Liver (tissue), 9 donors: ENCODE measurements around the gene FAM234B. TPM values are rescaled to one million over a fixed set of nuclear protein-coding genes. Genes with fewer than 3 reads are reported as not detected.

Source experiments
- DNase-seq: peaks from one replicate; pipeline ENCODE4 v3.0.0-alpha.2; 2017; ENCODE audit warnings: low spot score
- H3K27ac ChIP-seq, 2 donors: one replicate each; pipeline ENCODE4 v1.7.0; 2013; ENCODE audit warnings: inconsistent platforms in 2 of 2, low read length in 2 of 2, control low read depth in 1 of 2, low read depth in 1 of 2, mild to moderate bottlenecking in 1 of 2
- H3K27me3 ChIP-seq, 4 donors: one replicate each; pipeline versions ENCODE4 v1.6.1 to v1.7.0; 2013; ENCODE audit warnings: low read length in 3 of 4, inconsistent platforms in 1 of 4, mild to moderate bottlenecking in 1 of 4, moderate library complexity in 1 of 4; ENCODE audit not compliant: control insufficient read depth in 4 of 4, insufficient read depth in 4 of 4
- H3K36me3 ChIP-seq, 4 donors: one replicate each; pipeline versions ENCODE4 v1.6.1 to v1.7.0; 2013; ENCODE audit warnings: low read length in 3 of 4, mild to moderate bottlenecking in 3 of 4, low read depth in 1 of 4, moderate library complexity in 1 of 4; ENCODE audit not compliant: control insufficient read depth in 4 of 4, insufficient read depth in 3 of 4
- H3K4me1 ChIP-seq, 4 donors: one replicate each; pipeline versions ENCODE4 v1.6.1 to v1.7.0; 2013; ENCODE audit warnings: low read length in 3 of 4, mild to moderate bottlenecking in 3 of 4, moderate library complexity in 1 of 4; ENCODE audit not compliant: control insufficient read depth in 4 of 4, insufficient read depth in 4 of 4
- H3K4me3 ChIP-seq, 3 donors: one replicate each; pipeline versions ENCODE4 v1.6.1 to v1.7.0; 2013; ENCODE audit warnings: low read length in 3 of 3, control low read depth in 1 of 3, low read depth in 1 of 3, mild to moderate bottlenecking in 1 of 3
- H3K9ac ChIP-seq, 2 donors: one replicate each; pipeline ENCODE4 v1.7.0; 2013; ENCODE audit warnings: low read length in 2 of 2, mild to moderate bottlenecking in 2 of 2, moderate library complexity in 2 of 2, control low read depth in 1 of 2, low read depth in 1 of 2
- H3K9me3 ChIP-seq, 4 donors: one replicate each; pipeline versions ENCODE4 v1.6.1 to v1.7.0; 2013; ENCODE audit warnings: low read length in 3 of 4; ENCODE audit not compliant: control insufficient read depth in 4 of 4
- FOXA1 ChIP-seq: IDR thresholded peaks from 2 replicates; pipeline ENCODE4 v1.6.1; 2016; ENCODE audit warnings: antibody characterized with exemption
- GABPA ChIP-seq, 2 donors: IDR thresholded peaks in 1 of 2; conservative IDR thresholded peaks in 1 of 2; 2 replicates each; pipeline ENCODE4 v1.6.1; 2016; ENCODE audit warnings: antibody characterized with exemption in 2 of 2, mild to moderate bottlenecking in 1 of 2, moderate library complexity in 1 of 2
- JUND ChIP-seq, 2 donors: IDR thresholded peaks; 2 replicates each; pipeline ENCODE4 v1.6.1; 2016; ENCODE audit warnings: antibody characterized with exemption in 2 of 2
- RXRA ChIP-seq, 2 donors: IDR thresholded peaks; 2 replicates each; pipeline ENCODE4 v1.6.1; 2017 to 2018; ENCODE audit warnings: antibody characterized with exemption in 2 of 2, mild to moderate bottlenecking in 1 of 2
- SP1 ChIP-seq: IDR thresholded peaks from 2 replicates; pipeline ENCODE4 v1.6.1; 2018; ENCODE audit warnings: antibody characterized with exemption, mild to moderate bottlenecking
- WGBS: extraction: QIAGEN DNeasy Blood & Tissue Kit; methylation state at CpG from one replicate; pipeline ENCODE4 v1.1.7; 2013; 5-methylcytosine and 5-hydroxymethylcytosine counted together
- polyA plus RNA-seq, 2 donors: library from polyadenylated mRNA; stranded (reverse) in 1 of 2; unstranded in 1 of 2; fragments of 200-250 nt in 1 of 2; fragments of >200 nt in 1 of 2; fragmentation: Nextera tagmentation in 1 of 2; extraction: Ambion mirVana in 1 of 2; gene quantifications; one replicate each; pipeline versions ENCODE4 v1.2.1 to v1.2.3, GENCODE V29; 2013 to 2015
- total RNA-seq, 2 donors: library from RNA; depleted of rRNA; stranded (reverse); fragments of >200 nt; gene quantifications; one replicate each; pipeline ENCODE4 v1.2.3, GENCODE V29; 2014
- TF ChIP-seq, protein P1 (sequence below): fragments of 150-350 bp; IDR thresholded peaks from 2 replicates; pipeline ENCODE4 v1.5.1; 2017; ENCODE audit warnings: improper control_type of control experiment, low read depth, low read length; ENCODE audit not compliant: missing input control
- donor health status: healthy.
- donor health status: healthy.
- donor health status: healthy.
- donor health status: healthy.
- donor health status: healthy.

FAM234B gene
- total and polyA plus RNA-seq, 4 donors: 1.7 to 8.0 (median 3.2) TPM

DNA sequence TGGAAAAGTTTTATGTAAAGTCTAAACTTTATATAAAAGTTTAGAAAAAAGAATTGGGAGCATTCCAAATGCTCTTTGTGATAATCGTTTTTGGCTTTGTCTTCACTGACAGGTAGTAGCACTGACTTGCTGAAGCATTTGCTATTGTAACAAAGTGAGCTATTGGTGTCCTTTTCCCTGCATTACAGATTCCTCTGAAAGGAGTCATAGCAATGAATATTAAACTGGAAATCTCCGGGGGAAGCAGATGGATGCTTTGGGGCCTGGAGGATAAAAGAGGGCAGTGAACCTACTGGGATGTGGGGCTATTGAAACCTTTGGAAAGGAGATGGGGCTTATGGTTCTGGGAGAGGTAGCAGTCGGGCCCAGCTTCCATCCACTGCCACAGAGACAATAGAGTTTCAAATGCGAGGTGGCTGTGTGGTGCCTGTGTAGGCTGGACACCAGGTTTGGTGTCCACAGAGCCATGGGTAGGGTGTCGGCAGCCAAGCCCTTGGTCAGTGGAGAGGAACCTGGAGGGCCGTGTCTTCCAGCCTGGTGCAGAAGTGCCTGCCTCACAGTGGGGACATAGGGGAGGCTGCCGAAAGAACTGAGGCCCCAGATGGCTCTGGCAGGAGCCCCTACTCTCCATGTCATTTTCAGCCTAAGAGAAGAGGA lies 49.1 kb downstream of the FAM234B start:
- H3K4me3 ChIP-seq: no peak overlapping the region
- H3K9ac ChIP-seq: no peak overlapping the region
- TF ChIP-seq, protein P1, sequence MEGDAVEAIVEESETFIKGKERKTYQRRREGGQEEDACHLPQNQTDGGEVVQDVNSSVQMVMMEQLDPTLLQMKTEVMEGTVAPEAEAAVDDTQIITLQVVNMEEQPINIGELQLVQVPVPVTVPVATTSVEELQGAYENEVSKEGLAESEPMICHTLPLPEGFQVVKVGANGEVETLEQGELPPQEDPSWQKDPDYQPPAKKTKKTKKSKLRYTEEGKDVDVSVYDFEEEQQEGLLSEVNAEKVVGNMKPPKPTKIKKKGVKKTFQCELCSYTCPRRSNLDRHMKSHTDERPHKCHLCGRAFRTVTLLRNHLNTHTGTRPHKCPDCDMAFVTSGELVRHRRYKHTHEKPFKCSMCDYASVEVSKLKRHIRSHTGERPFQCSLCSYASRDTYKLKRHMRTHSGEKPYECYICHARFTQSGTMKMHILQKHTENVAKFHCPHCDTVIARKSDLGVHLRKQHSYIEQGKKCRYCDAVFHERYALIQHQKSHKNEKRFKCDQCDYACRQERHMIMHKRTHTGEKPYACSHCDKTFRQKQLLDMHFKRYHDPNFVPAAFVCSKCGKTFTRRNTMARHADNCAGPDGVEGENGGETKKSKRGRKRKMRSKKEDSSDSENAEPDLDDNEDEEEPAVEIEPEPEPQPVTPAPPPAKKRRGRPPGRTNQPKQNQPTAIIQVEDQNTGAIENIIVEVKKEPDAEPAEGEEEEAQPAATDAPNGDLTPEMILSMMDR: no peak
- TF ChIP-seq RXRA (IDR thresholded peaks at IDR 0.05): no peak
- no peaks in the 10 kb centered on the region for H3K36me3 ChIP-seq
- no peak for DNase-seq
- H3K4me1 ChIP-seq: peaks cover 0 to 3% (median 0%) of the 10 kb centered on the region in 4 donors
- 83% methylated on average over 7 of the region's 7 CpGs for WGBS
- H3K9me3 ChIP-seq: no peaks in the 10 kb centered on the region
- no peaks in the 10 kb centered on the region for H3K27me3 ChIP-seq
- H3K27ac ChIP-seq: no peak overlapping the region

DNA sequence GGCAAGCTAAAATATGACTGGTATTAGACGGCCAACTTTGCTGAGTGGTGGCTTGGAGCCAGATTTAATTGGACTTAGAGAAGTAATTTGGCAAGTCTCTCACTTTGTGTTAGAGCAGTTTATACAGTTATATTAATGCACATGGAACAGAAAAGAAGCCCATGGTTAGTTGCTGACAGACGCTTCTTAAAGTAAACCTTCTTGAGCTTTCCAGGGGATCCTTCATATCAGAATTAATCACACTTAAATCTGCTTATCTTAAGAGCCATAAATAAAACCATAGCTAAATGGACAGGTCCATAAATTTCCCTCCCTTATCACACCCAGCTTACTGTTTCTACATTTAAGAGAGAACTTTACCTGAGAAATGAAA lies 49.7 kb downstream of the FAM234B start:
- no peak for DNase-seq
- TF ChIP-seq RXRA (IDR thresholded peaks at IDR 0.05): no peak
- Histone ChIP-seq H3K4me3 (no peak overlapping the region), H3K36me3 (no peaks in the 10 kb centered on the region), H3K9me3 (no peaks in the 10 kb centered on the region), H3K27me3 (no peaks in the 10 kb centered on the region), H3K27ac (no peak overlapping the region), H3K4me1 (peaks cover 0 to 3% (median 0%) of the 10 kb centered on the region in 4 donors), H3K9ac (no peak overlapping the region)
- 74% methylated on average over 2 of the region's 2 CpGs for WGBS

DNA sequence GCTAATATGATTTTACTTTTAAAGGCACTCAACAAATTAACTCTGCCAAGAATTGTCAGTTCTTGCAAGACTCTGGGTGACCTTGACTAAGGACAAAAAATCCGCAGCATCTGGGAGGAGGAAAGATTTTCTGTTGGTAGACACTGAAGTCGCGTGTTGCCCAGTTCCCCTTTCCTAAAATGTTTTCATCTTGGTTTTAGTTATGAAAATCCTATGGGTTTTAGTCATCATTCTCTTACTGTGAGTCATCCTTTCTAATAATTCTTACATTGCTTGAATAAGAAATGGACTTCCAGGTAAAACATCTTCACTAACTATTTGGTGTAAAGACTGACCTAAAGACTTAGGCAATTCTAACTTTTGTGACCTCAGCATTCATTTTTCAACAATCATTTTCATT lies 50.2 kb downstream of the FAM234B start:
- Histone ChIP-seq H3K36me3 (no peaks in the 10 kb centered on the region), H3K4me3 (no peak overlapping the region), H3K9ac (no peak overlapping the region), H3K4me1 (peaks cover 0 to 3% (median 0%) of the 10 kb centered on the region in 4 donors), H3K27me3 (no peaks in the 10 kb centered on the region), H3K9me3 (no peaks in the 10 kb centered on the region), H3K27ac (no peak overlapping the region)
- WGBS: 78% methylated on average over 3 of the region's 3 CpGs
- TF ChIP-seq, protein P1: no peak
- TF ChIP-seq GABPA (IDR thresholded peaks at IDR 0.05 in 1 of 2, conservative IDR thresholded peaks at IDR 0.05 in 1 of 2): no peak
- no peak for TF ChIP-seq FOXA1
- no peak for TF ChIP-seq JUND (IDR thresholded peaks at IDR 0.05)
- TF ChIP-seq SP1: no peak
- DNase-seq: no peak
